NCI-H1092 (cell line): ENCODE results near the gene NELL1.

ENCODE experiments used
- DNase-seq: peaks from one replicate; lab custom pipeline; 2025; lab: John Stamatoyannopoulos, UW

NELL1 gene

GRCh38 chr11:21489416-21490115, 820.2 kb downstream of the NELL1 start:
- no peak for DNase-seq

DNA sequence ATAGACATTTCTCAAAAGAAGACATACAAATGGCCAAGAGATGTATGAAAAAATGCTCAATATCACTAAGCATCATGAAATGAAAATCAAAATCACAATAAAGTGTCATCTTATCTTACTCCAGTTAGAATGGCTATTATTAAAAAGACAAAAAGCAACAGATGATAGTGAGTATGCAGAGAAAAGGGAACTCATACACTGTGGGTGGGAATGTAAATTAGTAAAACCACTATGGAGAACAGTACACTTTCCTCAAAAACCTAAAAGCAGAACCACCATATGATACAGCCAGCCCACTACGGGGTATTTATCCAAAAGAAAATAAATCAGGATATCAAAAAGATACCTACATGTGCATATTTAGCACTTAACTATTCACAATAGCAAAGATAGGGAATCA, 823.5 kb downstream of the NELL1 start:
- DNase-seq = no peak

DNA sequence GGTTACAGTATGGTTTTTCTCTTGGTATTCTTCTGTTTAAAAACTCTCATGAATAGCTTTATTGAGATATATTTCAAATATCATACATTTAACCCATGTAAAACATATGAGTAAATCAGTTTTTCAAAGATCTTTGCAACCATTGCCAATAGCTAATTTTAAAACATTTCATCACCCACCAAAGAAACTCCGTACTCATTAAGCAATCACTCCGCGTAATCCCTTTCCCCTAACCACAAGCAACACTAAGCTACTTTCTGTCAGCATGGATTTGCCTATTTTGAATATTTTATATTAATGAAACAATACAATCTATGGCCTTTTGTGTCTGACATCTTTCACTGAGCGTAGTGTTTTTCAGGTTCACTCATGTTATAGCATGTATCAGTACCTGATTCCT, 825.6 kb downstream of the NELL1 start:
- no peak for DNase-seq

- DNase-seq = no peak
Observed at GRCh38 chr11:21495879-21496278, 826.5 kb downstream of the NELL1 start.

GRCh38 chr11:21501245-21501644, 831.9 kb downstream of the NELL1 start:
- DNase-seq = no peak

DNA sequence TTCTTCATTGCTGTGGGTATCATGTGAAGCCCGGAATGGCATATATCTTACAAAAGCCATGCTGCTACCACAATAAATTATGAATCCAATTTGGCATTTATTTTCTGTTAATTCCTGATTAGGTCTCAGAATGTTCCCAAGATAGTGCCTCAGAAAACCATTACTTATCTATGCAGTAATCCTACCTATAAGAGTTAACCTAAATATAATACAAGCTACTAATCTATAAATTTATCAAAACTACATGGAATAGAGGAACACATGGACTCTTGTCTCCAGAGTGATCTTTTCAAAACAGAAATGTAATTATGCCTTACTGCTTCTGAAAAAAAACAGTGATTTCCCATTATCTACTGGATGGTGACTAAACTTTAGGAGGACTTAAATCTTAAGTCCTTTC, 835.7 kb downstream of the NELL1 start:
- DNase-seq = no peak

- peak; percentile 74 for DNase-seq
Observed at GRCh38 chr11:21511835-21512440, 842.6 kb downstream of the NELL1 start.

- peak; percentile 14 for DNase-seq
Observed at GRCh38 chr11:21514316-21514715, 844.9 kb downstream of the NELL1 start.

DNA sequence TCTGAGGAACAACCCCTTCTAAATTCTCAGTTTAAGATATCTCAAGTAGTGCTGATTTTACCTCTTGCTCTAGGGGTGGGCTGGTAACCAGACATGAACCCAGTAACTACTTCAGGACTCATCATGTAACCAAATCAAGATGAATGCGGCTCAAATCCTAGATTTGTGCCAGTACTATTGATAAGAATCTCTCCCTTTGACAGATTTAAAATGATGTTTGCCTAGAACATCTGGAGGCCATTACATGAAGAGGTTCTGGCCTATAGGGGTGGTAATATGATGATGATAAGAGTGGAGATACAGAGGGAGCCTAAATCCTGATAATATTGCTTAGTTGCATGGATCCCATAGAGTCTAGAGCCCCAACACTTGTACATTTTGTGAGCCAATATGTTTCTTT, 850.9 kb downstream of the NELL1 start:
- no peak for DNase-seq

DNA sequence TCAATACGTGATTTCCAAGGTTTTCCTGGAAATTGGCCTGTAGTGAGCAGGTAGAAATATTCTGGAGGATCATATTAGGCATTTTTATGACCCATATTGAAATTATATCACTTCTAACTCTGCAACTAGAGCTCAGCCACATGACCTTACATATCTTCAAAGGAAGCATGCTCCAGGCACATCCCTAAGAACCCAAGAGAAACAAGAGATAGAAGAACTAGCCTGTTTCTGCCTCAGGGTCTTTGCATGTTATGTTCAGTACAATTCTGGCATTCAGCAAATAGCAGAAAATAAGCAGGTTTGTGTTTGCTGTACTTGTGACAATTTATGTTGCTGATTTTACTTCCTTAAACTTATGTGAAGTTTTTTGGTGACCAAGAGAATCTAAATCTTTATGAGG, 859.8 kb downstream of the NELL1 start:
- no peak for DNase-seq

DNA sequence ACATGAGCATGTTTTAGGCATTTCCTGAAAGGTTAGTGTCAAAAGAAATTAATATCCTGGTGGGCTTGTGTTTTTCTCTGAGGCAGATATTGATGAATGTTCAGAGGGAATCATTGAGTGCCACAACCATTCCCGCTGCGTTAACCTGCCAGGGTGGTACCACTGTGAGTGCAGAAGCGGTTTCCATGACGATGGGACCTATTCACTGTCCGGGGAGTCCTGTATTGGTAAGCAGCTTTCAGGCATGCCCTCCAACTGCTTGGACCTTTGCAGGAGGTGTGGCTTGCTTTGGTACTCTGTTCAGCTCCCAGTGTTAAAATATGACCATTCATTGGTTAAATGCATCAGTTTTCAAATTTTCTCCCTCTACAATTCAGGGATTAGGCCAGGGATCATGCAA, 864.9 kb downstream of the NELL1 start:
- no peak for DNase-seq

DNA sequence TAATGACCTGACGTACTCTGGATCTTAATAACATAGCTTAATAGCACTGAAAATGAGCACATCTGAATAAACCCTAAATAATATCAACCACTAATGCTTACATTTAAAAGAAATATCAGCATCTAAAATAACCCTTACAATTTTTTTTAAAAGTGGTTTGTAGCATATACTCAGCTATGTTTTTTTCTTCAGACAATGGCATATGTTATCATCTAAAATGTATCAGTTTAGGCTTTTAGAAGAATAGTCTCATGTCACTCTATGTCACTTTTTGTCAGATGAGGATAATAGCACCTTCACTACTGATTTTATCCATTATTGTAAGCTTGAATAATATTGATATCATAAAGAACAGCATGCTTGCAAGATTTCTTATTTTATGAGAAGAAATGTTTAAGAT, 868.6 kb downstream of the NELL1 start:
- DNase-seq = no peak

DNA sequence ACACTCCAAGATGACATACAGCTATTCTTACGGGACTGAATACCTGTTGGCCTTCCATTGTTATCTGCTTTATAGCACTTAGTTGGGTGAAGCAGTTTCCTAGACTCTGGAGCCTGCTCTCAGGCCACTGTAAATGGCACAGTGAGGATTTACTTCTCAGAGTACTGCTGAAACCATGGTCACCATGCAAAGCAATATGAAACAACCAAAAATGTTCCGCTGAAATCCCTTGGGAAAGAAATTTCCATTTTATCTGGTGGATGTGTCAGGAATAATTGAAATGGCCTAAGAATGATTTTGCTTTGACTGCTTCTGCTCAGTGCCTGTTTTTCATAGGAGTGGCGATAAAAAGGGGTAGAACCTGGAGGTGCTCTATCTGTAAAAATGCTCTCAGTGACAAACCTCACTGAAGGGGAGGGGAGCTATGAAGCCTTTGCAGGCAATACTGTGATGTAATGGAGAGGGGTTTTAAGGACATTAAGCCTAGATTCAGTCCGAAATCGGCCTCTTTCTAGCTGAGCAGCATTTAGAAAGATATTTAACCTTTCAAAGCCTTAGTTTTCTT, 871.9 kb downstream of the NELL1 start:
- DNase-seq = no peak

DNA sequence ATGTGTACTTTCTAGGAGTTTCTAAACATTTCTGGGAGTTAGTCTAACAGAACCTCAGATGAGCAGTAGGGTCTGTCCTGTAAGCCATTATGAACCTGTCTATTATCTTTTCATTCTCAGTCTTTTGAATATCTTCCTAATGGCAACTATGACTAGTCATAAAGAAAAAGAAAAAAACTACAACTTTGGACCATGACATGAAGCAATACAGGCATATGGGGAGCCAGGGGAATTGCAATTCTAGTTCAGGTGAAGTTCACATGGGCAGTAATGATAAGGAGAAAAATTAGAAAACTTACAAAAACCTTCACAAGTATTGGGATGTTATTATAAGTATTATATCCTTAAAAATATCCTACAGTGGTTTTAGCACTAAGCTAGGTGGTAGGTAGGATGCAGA, 874.5 kb downstream of the NELL1 start:
- no peak for DNase-seq

DNA sequence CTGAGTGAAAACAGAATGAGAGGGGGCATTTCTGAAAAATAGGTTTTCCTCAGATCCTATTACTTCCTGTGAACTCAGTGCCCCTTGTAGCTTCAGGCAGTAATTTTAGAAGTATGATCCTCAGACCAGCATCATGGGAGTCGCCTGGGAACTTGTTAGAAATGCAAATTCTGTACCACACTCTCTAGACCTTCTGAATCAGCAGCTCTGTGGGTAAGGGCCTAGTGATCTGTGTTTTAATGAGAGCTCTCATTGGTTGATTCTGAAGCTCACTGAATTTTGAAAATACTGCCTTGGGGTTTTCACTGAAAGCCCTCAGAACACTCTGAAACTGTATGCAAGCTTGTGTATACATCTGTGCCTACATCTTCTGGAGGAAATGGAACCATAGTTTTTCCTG, 876.3 kb downstream of the NELL1 start:
- DNase-seq = no peak

DNA sequence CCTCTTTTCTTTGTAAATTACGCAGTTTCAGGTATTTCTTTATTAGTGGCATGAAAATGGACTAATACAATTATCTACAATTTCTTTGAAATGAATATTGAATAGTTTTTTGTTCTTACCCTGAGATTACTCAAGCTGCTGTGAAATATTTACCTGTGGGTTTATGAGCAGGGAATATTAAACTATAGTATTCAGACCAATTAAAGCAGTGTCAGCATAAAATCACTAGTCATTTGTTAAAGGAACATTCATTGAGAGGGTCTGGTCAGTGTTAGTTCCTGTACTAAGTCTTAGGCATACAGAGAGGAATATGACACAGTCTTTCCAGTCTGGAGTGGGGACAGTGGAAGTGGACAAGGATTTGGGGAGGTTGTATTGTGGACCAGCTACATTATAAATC, 877.3 kb downstream of the NELL1 start:
- no peak for DNase-seq

GRCh38 chr11:21552911-21553310, 883.5 kb downstream of the NELL1 start:
- no peak for DNase-seq

GRCh38 chr11:21553795-21554194, 884.4 kb downstream of the NELL1 start:
- DNase-seq = no peak

- DNase-seq = no peak
Observed at GRCh38 chr11:21554284-21554683, 884.9 kb downstream of the NELL1 start.

DNA sequence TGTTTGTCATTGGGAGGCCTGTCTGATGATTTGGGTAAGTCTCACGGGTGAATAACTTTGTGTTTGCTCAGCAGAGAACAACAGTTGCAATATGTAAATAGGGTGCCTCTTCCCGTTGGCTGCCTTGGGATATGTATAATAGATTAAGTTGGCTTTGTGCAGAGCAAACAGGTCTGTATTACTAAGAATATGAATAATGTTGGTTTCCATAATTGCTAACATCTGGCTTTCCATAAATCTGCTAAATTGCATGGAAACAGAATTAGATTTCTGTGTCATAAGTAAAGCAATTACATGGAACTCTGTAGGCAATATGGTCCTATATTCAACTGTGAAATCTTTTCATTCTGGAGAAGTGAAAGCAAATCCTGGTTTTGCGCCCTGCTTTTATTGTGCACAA, 887.5 kb downstream of the NELL1 start:
- no peak for DNase-seq

DNA sequence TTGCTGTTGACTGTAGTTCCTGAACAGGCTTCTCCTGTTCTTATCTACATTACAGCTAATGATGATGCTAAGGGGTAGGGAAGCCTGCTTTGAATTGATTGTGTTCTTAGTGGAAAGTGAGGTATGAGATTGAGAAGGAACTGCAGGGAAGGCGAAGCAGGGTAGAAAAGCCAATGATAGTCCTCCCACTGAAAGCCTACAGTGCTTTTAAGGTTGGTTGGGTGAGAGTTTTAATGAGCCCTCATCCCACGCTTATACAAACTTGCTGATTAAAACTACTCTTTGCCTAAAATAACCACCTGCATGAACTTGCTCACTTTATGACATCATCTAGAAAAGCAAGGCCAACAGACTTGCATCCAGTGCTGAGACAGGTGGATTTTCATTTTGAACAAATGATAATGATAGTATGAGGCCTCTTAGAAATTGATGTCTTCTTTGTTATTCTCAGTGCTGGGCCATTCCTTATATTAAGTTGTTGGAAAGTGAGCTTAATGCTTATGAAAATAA, 891.1 kb downstream of the NELL1 start:
- DNase-seq = no peak

DNA sequence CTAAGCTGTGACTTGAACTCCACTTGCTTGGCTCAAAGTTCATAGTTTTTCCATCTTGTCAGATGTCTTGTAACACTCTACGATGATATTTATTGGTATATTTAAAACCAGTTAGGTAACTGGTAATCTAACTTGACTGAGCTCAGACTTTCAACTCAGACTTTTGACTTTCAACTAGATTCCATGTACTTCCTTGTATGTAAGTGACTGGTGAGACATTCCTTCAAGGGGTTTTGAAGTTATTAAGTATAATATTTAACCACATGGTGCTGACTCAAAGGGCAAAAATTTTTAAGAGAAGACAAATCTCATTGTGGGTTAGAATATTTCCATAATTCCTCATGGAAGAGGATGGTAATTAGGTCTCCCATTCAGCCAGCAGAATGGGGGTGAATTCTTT, 892.2 kb downstream of the NELL1 start:
- no peak for DNase-seq

GRCh38 chr11:21564095-21564494, 894.7 kb downstream of the NELL1 start:
- no peak for DNase-seq
